B cell (primary cell): ENCODE results near the gene ADAM12. TPM values are rescaled to one million over a fixed set of nuclear protein-coding genes. Genes with fewer than 3 reads are reported as not detected.

Experiments used
- ATAC-seq: fragments of 200-7000 bp; cut with Tn5 transposase; one replicate; pipeline ENCODE4 v1.10.0; 2021; ENCODE audit warnings: low read depth, mild to moderate bottlenecking, moderate number of reproducible peaks, moderate library complexity
- CTCF ChIA-PET: fragments of 350-600 bp; sonication (Branson Sonifier 250); formaldehyde crosslinking; loops from one replicate; lab custom pipeline; 2021; ENCODE audit warnings: antibody characterized with exemption, inconsistent platforms; lab: Charles Lee
- POLR2A ChIA-PET: fragments of 350-600 bp; sonication (Branson Sonifier 250); formaldehyde crosslinking; loops from one replicate; lab custom pipeline; 2021; ENCODE audit warnings: antibody characterized with exemption; lab: Charles Lee
- DNase-seq: peaks from one replicate; pipeline ENCODE4 v3.0.0; 2013
- H2AFZ ChIP-seq: 2 replicates; pipeline ENCODE4 v1.6.1; 2012; ENCODE audit warnings: mild to moderate bottlenecking, low read depth, low read length; ENCODE audit not compliant: insufficient read depth, poor library complexity, severe bottlenecking
- H3K27ac ChIP-seq, 2 donors: 1 replicate in 1 of 2; 2 replicates in 1 of 2; pipeline ENCODE4 v1.5.1; 2012 to 2013; ENCODE audit warnings: low read length in 2 of 2, mild to moderate bottlenecking in 2 of 2, moderate library complexity in 1 of 2
- H3K27me3 ChIP-seq, 4 experiments: fragments of 200-600 bp in 1 of 4; sonication (generic) in 1 of 4; replicated peaks in 1 of 4; 1 replicate in 2 of 4; 2 replicates in 2 of 4; pipeline versions ENCODE4 v1.6.1 to v1.7.0; 2013 to 2016; ENCODE audit warnings: low read length in 3 of 4, mild to moderate bottlenecking in 2 of 4, mixed read lengths in 1 of 4, moderate library complexity in 1 of 4; ENCODE audit not compliant: insufficient read depth in 4 of 4, control insufficient read depth in 3 of 4; ENCODE audit errors: control extremely low read depth in 1 of 4
- H3K36me3 ChIP-seq, 2 experiments: replicated peaks in 1 of 2; 1 replicate in 1 of 2; 2 replicates in 1 of 2; pipeline versions ENCODE4 v1.6.1 to v1.7.1; 2013; ENCODE audit warnings: low read length in 1 of 2; ENCODE audit not compliant: insufficient read depth in 2 of 2, control insufficient read depth in 1 of 2; ENCODE audit errors: control extremely low read depth in 1 of 2, extremely low read depth in 1 of 2
- H3K4me1 ChIP-seq, 2 donors: fragments of 200-600 bp in 1 of 2; sonication (generic) in 1 of 2; 1 replicate in 1 of 2; 2 replicates in 1 of 2; pipeline versions ENCODE4 v1.5.1 to v1.6.1; 2013 to 2017; ENCODE audit warnings: low read length in 2 of 2; ENCODE audit not compliant: control insufficient read depth in 2 of 2, insufficient read depth in 2 of 2
- H3K4me2 ChIP-seq: replicated peaks from 2 replicates; pipeline ENCODE3; 2012; ENCODE audit warnings: mild to moderate bottlenecking, low read depth, low read length; ENCODE audit not compliant: poor library complexity, severe bottlenecking
- H3K4me3 ChIP-seq, 5 experiments: fragments of 200-600 bp in 1 of 5; sonication (generic) in 1 of 5; 1 replicate in 3 of 5; 2 replicates in 2 of 5; pipeline versions ENCODE4 v1.5.1 to v1.7.0; 2011 to 2016; ENCODE audit warnings: low read length in 4 of 5, mild to moderate bottlenecking in 4 of 5, low read depth in 2 of 5, control low read depth in 1 of 5, moderate library complexity in 1 of 5; ENCODE audit not compliant: insufficient read depth in 1 of 5; ENCODE audit errors: control extremely low read depth in 1 of 5, extremely low read depth in 1 of 5
- H3K79me2 ChIP-seq: fragments of 200-600 bp; sonication (generic); one replicate; pipeline ENCODE4 v1.6.0; 2016; ENCODE audit warnings: low read length; ENCODE audit not compliant: control insufficient read depth, insufficient read depth
- H3K9ac ChIP-seq: fragments of 200-600 bp; sonication (generic); 2 replicates; pipeline ENCODE4 v1.6.1; 2017; ENCODE audit warnings: mild to moderate bottlenecking, low read length, moderate library complexity
- H3K9me3 ChIP-seq, 3 donors: one replicate each; pipeline versions ENCODE4 v1.6.1 to v1.7.1; 2013; ENCODE audit warnings: low read length in 2 of 3; ENCODE audit not compliant: control insufficient read depth in 2 of 3, insufficient read depth in 1 of 3; ENCODE audit errors: control extremely low read depth in 1 of 3
- H4K20me1 ChIP-seq: 2 replicates; pipeline ENCODE4 v1.6.0; 2012; ENCODE audit warnings: mild to moderate bottlenecking, low read length; ENCODE audit not compliant: insufficient read depth, control insufficient read depth, poor library complexity, severe bottlenecking
- H3K27ac Mint-ChIP-seq: one replicate; pipeline ENCODE4 v1.8.0; 2021; ENCODE audit warnings: mixed read lengths
- H3K27me3 Mint-ChIP-seq: one replicate; pipeline ENCODE4 v1.8.0; 2021; ENCODE audit warnings: mixed read lengths
- H3K4me1 Mint-ChIP-seq: one replicate; pipeline ENCODE4 v1.8.0; 2021; ENCODE audit warnings: mixed read lengths
- H3K4me3 Mint-ChIP-seq: one replicate; pipeline ENCODE4 v1.8.0; 2021; ENCODE audit warnings: mixed read lengths
- H3K9me3 Mint-ChIP-seq: one replicate; pipeline ENCODE4 v1.8.0; 2022; ENCODE audit warnings: mixed read lengths; ENCODE audit not compliant: insufficient read depth
- EZH2 ChIP-seq: IDR thresholded peaks from 2 replicates; pipeline ENCODE4 v1.6.1; 2012; ENCODE audit warnings: borderline replicate concordance, low read depth, mild to moderate bottlenecking, moderate library complexity, low read length; ENCODE audit not compliant: insufficient read depth, poor library complexity, severe bottlenecking
- WGBS: methylation state at CpG from one replicate; pipeline ENCODE4 v1.1.5; 2013; ENCODE audit warnings: missing lambda C conversion rate; ENCODE audit not compliant: insufficient coverage; 5-methylcytosine and 5-hydroxymethylcytosine counted together
- intact Hi-C: fragments of 100-400 bp; cut with micrococcal nuclease; formaldehyde crosslinking; loops from one replicate; pipeline ENCODE4 v1.10.0; 2022
- polyA plus RNA-seq: library from polyadenylated mRNA; depleted of rRNA; stranded (reverse); fragments of >200 nt; gene quantifications from 2 replicates; pipeline ENCODE4 v1.2.3, GENCODE V29; 2012
- total RNA-seq, 2 donors: library from RNA; stranded (reverse); fragments of 120-200 nt in 1 of 2; gene quantifications; 1 replicate in 1 of 2; 2 replicates in 1 of 2; pipeline versions ENCODE4 v1.2.3 to v1.2.4, GENCODE V29; 2013 to 2022
- TF ChIP-seq, protein P1 (sequence below): fragments of 200-600 bp; IDR thresholded peaks from one replicate; pipeline ENCODE4 v1.8.0; 2022; ENCODE audit warnings: antibody characterized with exemption, mild to moderate bottlenecking

The ADAM12 gene
- total and polyA plus RNA-seq, 2 donors (not counting 1 experiment from before 2014, with no cell fraction given) = 0.01 to 0.22 TPM

GRCh38 chr10:126431816-126432215 is 43.5 kb upstream of the ADAM12 start:
- WGBS = 50% methylated on average over 1 of the region's 2 CpGs
- Mint-ChIP-seq H3K9me3 (no peaks in the 10 kb centered on the region), H3K27ac (no peak overlapping the region), H3K4me1 (no peaks in the 10 kb centered on the region), H3K27me3 (peaks cover 3% of the 10 kb centered on the region), H3K4me3 (no peak overlapping the region)
- H3K4me1 ChIP-seq = no peaks in the 10 kb centered on the region
- ChIA-PET CTCF (no interaction called here), POLR2A (no interaction called here)
- DNase-seq (no peak), ATAC-seq (no peak)
- no peaks in the 10 kb centered on the region for H3K36me3 ChIP-seq
- H3K9ac ChIP-seq = no peak overlapping the region
- intact Hi-C loops = no loop called here
- H3K79me2 ChIP-seq = no peaks in the 10 kb centered on the region
- no peaks in the 10 kb centered on the region for H3K27me3 ChIP-seq
- H3K27ac ChIP-seq = no peak overlapping the region
- H3K4me2 ChIP-seq = no peak overlapping the region
- H3K9me3 ChIP-seq = no peaks in the 10 kb centered on the region
- H4K20me1 ChIP-seq = no peaks in the 10 kb centered on the region
- H2AFZ ChIP-seq = no peak overlapping the region
- H3K4me3 ChIP-seq = no peak overlapping the region
- no peak for TF ChIP-seq EZH2
- TF ChIP-seq, protein P1, sequence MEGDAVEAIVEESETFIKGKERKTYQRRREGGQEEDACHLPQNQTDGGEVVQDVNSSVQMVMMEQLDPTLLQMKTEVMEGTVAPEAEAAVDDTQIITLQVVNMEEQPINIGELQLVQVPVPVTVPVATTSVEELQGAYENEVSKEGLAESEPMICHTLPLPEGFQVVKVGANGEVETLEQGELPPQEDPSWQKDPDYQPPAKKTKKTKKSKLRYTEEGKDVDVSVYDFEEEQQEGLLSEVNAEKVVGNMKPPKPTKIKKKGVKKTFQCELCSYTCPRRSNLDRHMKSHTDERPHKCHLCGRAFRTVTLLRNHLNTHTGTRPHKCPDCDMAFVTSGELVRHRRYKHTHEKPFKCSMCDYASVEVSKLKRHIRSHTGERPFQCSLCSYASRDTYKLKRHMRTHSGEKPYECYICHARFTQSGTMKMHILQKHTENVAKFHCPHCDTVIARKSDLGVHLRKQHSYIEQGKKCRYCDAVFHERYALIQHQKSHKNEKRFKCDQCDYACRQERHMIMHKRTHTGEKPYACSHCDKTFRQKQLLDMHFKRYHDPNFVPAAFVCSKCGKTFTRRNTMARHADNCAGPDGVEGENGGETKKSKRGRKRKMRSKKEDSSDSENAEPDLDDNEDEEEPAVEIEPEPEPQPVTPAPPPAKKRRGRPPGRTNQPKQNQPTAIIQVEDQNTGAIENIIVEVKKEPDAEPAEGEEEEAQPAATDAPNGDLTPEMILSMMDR = no peak

DNA sequence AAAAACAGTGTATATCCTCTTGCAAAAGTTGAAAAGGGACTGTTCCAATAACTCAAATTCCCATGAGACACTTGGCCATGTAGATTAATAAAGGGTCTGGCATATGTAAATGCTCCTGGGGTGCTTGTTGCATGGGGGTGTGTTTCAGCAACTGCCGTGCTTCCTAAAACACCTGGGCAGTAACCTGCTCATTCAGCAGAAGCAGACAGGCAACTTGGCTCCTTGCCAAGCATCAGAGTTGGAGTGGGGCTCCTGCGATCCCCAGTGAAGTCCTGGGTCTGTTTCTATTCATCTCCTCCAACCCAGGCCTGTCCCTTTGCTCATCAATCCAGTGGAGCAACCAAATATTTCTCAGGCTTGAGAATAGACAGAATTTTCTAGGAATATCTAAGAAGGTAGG is 42.2 kb upstream of the ADAM12 start:
- POLR2A ChIA-PET = no interaction called here
- H2AFZ ChIP-seq = no peak overlapping the region

More for the DNA sequence above, 42.2 kb upstream of the ADAM12 start:
- Mint-ChIP-seq H3K27ac (no peak overlapping the region), H3K4me1 (no peaks in the 10 kb centered on the region), H3K4me3 (no peak overlapping the region), H3K27me3 (peaks cover 3% of the 10 kb centered on the region), H3K9me3 (no peaks in the 10 kb centered on the region)
- H3K36me3 ChIP-seq = no peaks in the 10 kb centered on the region
- no peak for DNase-seq
- H3K4me1 ChIP-seq = no peaks in the 10 kb centered on the region
- no peaks in the 10 kb centered on the region for H4K20me1 ChIP-seq
- ATAC-seq = no peak
- intact Hi-C loops = no loop called here
- H3K9me3 ChIP-seq = peaks cover 0 to 5% (median 0%) of the 10 kb centered on the region in 3 donors
- CTCF ChIA-PET = no interaction called here
- 100% methylated on average over 1 of the region's 2 CpGs for WGBS
- H3K27ac ChIP-seq = no peak overlapping the region
- no peak overlapping the region for H3K4me3 ChIP-seq
- H3K9ac ChIP-seq = no peak overlapping the region
- no peaks in the 10 kb centered on the region for H3K27me3 ChIP-seq
- H3K79me2 ChIP-seq = no peaks in the 10 kb centered on the region
- H3K4me2 ChIP-seq = no peak overlapping the region
- TF ChIP-seq, protein P1 = no peak
- no peak for TF ChIP-seq EZH2
